Measurements from ENCODE around the gene PTPRN2. TPM values are rescaled to one million over a fixed set of nuclear protein-coding genes. Genes with fewer than 3 reads are reported as not detected.

Gene PTPRN2
- total and polyA plus RNA-seq, 2 of the 13 experiments (the other 11 are each of a cell fraction or from before 2014, with no cell fraction given) = 2.5 to 24.2 TPM

DNA sequence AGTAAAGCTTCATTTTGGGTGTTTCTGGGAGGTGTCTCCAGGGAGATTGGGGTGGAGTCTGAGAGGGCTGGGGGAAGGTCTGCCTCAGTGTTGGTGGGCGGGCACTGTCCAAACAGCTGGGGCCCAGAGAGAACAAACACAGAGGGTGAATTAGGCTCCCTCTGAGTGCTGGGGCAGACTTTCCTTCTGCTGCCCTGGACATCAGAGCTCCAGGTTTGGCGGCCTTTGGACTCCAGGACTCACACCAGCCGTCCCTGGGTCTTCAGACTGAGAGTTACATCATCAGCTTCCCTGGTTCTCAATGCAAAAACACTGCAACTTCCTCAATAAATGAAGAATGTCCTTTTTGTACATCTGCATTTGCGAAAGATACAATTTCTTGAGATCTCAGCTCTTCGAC, 427.4 kb downstream of the PTPRN2 start (continued):
- TF ChIP-seq CSRNP1 (CRISPR knock-in tag; IDR thresholded peaks at IDR 0.05) = no peak
- TF ChIP-seq FOXP4 (CRISPR knock-in tag; IDR thresholded peaks at IDR 0.05) = peak; percentile 69; the same call in 1 of the 2 replicates
- TF ChIP-seq, protein P1, sequence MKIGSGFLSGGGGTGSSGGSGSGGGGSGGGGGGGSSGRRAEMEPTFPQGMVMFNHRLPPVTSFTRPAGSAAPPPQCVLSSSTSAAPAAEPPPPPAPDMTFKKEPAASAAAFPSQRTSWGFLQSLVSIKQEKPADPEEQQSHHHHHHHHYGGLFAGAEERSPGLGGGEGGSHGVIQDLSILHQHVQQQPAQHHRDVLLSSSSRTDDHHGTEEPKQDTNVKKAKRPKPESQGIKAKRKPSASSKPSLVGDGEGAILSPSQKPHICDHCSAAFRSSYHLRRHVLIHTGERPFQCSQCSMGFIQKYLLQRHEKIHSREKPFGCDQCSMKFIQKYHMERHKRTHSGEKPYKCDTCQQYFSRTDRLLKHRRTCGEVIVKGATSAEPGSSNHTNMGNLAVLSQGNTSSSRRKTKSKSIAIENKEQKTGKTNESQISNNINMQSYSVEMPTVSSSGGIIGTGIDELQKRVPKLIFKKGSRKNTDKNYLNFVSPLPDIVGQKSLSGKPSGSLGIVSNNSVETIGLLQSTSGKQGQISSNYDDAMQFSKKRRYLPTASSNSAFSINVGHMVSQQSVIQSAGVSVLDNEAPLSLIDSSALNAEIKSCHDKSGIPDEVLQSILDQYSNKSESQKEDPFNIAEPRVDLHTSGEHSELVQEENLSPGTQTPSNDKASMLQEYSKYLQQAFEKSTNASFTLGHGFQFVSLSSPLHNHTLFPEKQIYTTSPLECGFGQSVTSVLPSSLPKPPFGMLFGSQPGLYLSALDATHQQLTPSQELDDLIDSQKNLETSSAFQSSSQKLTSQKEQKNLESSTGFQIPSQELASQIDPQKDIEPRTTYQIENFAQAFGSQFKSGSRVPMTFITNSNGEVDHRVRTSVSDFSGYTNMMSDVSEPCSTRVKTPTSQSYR (CRISPR knock-in tag; IDR thresholded peaks at IDR 0.05; ENCODE audit: borderline replicate concordance) = 0 out of 2 replicates have a peak, but pooled peaks have one; percentile 10
- peak in 1 of 2 experiments; percentile 79; a peak in 2 of 4 replicates for TF ChIP-seq ATF4 (CRISPR knock-in tag; IDR thresholded peaks at IDR 0.05)
